NCI-H2171 (cell line): ENCODE measurements around the gene HAPSTR1.

Source experiments
- DNase-seq: peaks from one replicate; lab custom pipeline; 2025; lab: John Stamatoyannopoulos, UW

HAPSTR1 gene

GRCh38 chr16:9097266-9098219, 6.1 kb downstream of the HAPSTR1 start:
- DNase-seq = no peak

- DNase-seq = no peak
Observed at GRCh38 chr16:9098377-9099090, 7.1 kb downstream of the HAPSTR1 start.

GRCh38 chr16:9099131-9099625, 7.7 kb downstream of the HAPSTR1 start:
- DNase-seq = no peak

GRCh38 chr16:9102379-9102778, 10.9 kb downstream of the HAPSTR1 start:
- DNase-seq = no peak

- no peak for DNase-seq
Observed at GRCh38 chr16:9102943-9103342, 11.5 kb downstream of the HAPSTR1 start.

GRCh38 chr16:9103546-9103945, 12.1 kb downstream of the HAPSTR1 start:
- no peak for DNase-seq

- no peak for DNase-seq
Observed at GRCh38 chr16:9105189-9105588, 13.7 kb downstream of the HAPSTR1 start.

GRCh38 chr16:9107025-9107970, 15.9 kb downstream of the HAPSTR1 start:
- DNase-seq = no peak

GRCh38 chr16:9109255-9109654, 17.8 kb downstream of the HAPSTR1 start:
- no peak for DNase-seq

- DNase-seq = no peak
Observed at GRCh38 chr16:9112166-9112843, 20.9 kb downstream of the HAPSTR1 start.

GRCh38 chr16:9112844-9113186, 21.4 kb downstream of the HAPSTR1 start:
- no peak for DNase-seq

GRCh38 chr16:9113707-9114106, 22.3 kb downstream of the HAPSTR1 start:
- DNase-seq = no peak

GRCh38 chr16:9114112-9114511, 22.7 kb downstream of the HAPSTR1 start:
- DNase-seq = no peak

- no peak for DNase-seq
Observed at GRCh38 chr16:9114842-9115241, 23.4 kb downstream of the HAPSTR1 start.

GRCh38 chr16:9115277-9115676, 23.8 kb downstream of the HAPSTR1 start:
- DNase-seq = no peak

- DNase-seq = no peak
Observed at GRCh38 chr16:9116141-9116540, 24.7 kb downstream of the HAPSTR1 start.

GRCh38 chr16:9118170-9118569, 26.7 kb downstream of the HAPSTR1 start:
- DNase-seq = no peak

- DNase-seq = no peak
Observed at GRCh38 chr16:9119795-9120194, 28.4 kb downstream of the HAPSTR1 start.

GRCh38 chr16:9122342-9122741, 30.9 kb downstream of the HAPSTR1 start:
- DNase-seq = no peak

- DNase-seq = no peak
Observed at GRCh38 chr16:9122969-9123368, 31.5 kb downstream of the HAPSTR1 start.

GRCh38 chr16:9123401-9123800, 32.0 kb downstream of the HAPSTR1 start:
- DNase-seq = no peak
